Suppressor macrophage treated with lipopolysaccharide for 1 hour (primary cell): Measurements from ENCODE around the gene NENF.
A peak's percentile ranks its signal among the peaks of the same experiment; 100 is the strongest.

Experiments used
- DNase-seq, 3 donors: peaks; one replicate each; pipeline ENCODE4 v3.0.0-alpha.2; 2020 to 2022

NENF gene

GRCh38 chr1:212482006-212482636 lies 49.4 kb downstream of the NENF start:
- no peak for DNase-seq

- peak; percentile 78 to 83 (median 78) for DNase-seq
Observed at GRCh38 chr1:212482637-212483441, 50.1 kb downstream of the NENF start.

GRCh38 chr1:212484701-212485570 lies 52.2 kb downstream of the NENF start:
- peak; percentile 83 to 91 (median 86) for DNase-seq

GRCh38 chr1:212485571-212485912 lies 52.8 kb downstream of the NENF start:
- DNase-seq: no peak

- peak; percentile 96 to 98 (median 97) for DNase-seq
Observed at GRCh38 chr1:212485913-212486618, 53.3 kb downstream of the NENF start.

- DNase-seq: no peak
Observed at GRCh38 chr1:212486619-212486975, 53.9 kb downstream of the NENF start.

GRCh38 chr1:212487286-212487685 lies 54.6 kb downstream of the NENF start:
- DNase-seq: no peak

- no peak for DNase-seq
Observed at GRCh38 chr1:212487774-212488435, 55.2 kb downstream of the NENF start.

GRCh38 chr1:212488436-212489283 lies 55.9 kb downstream of the NENF start:
- peak; percentile 93 to 99 (median 96) for DNase-seq

GRCh38 chr1:212489284-212489859 lies 56.7 kb downstream of the NENF start:
- DNase-seq: no peak

- DNase-seq: peak in 2 of 3 donors; percentile 28 to 32
Observed at GRCh38 chr1:212490276-212490675, 57.6 kb downstream of the NENF start.

- DNase-seq: peak; percentile 94 to 97 (median 96)
Observed at GRCh38 chr1:212491454-212491853, 58.7 kb downstream of the NENF start.
